GM12878 (cell line): Measurements from ENCODE around the gene NID1. TPM values are rescaled to one million over a fixed set of nuclear protein-coding genes. Genes with fewer than 3 reads are reported as not detected.

Experiments used
- ATAC-seq: fragments of 200-7000 bp; cut with Tn5 transposase; 3 replicates; pipeline ENCODE4 v1.9.1; 2020; ENCODE audit warnings: mild to moderate bottlenecking, moderate library complexity
- BruUV-seq: library from RNA; stranded (reverse); fragments of 400-500 nt; replicated peaks from 2 replicates; lab custom pipeline; 2021; lab: Mats Ljungman, UMichigan
- CTCF ChIA-PET: fragments of 300-600 bp; sonication (Branson Sonifier 250); formaldehyde crosslinking; extraction: SDS; loops from one replicate; lab custom pipeline; 2021; ENCODE audit warnings: inconsistent platforms; lab: Yijun Ruan, JAX
- POLR2A ChIA-PET: fragments of 350-600 bp; formaldehyde crosslinking; extraction: SDS; loops from one replicate; lab custom pipeline; 2021; ENCODE audit warnings: inconsistent platforms; lab: Charles Lee
- RAD21 ChIA-PET: fragments of 300-600 bp; sonication (Branson Sonifier 250); formaldehyde crosslinking; loops from one replicate; lab custom pipeline; 2023; ENCODE audit warnings: antibody characterized with exemption; ENCODE audit not compliant: unreplicated experiment; lab: Charles Lee
- SMC1A ChIA-PET: fragments of 300-600 bp; sonication (Branson Sonifier 250); formaldehyde crosslinking; loops from one replicate; lab custom pipeline; 2023; ENCODE audit not compliant: unreplicated experiment, uncharacterized antibody; lab: Charles Lee
- DNase-seq: peaks from one replicate; pipeline ENCODE4 v3.0.0-alpha.2; 2011; ENCODE audit warnings: low read depth, low spot score
- FAIRE-seq: peaks from 3 replicates; lab custom pipeline; 2011; peaks lifted over from hg19 to GRCh38; lab: Jason Lieb, UNC
- H2AFZ ChIP-seq: 2 replicates; pipeline ENCODE4 v1.6.0; 2011; ENCODE audit warnings: low read depth, low read length, control low read depth; ENCODE audit not compliant: control insufficient read depth
- H3K27ac ChIP-seq: 2 replicates; pipeline ENCODE4 v1.5.1; 2011; ENCODE audit warnings: control low read depth; ENCODE audit not compliant: control insufficient read depth, insufficient read depth
- H3K27me3 ChIP-seq, 2 experiments: replicated peaks in 1 of 2; 2 replicates each; pipeline versions ENCODE4 v1.6.0 to v1.6.1; 2011; ENCODE audit warnings: low read length in 1 of 2; ENCODE audit not compliant: control insufficient read depth in 2 of 2, insufficient read depth in 2 of 2
- H3K36me3 ChIP-seq, 2 experiments: 2 replicates each; pipeline ENCODE4 v1.5.1; 2011; ENCODE audit warnings: low read length in 1 of 2; ENCODE audit not compliant: control insufficient read depth in 2 of 2, insufficient read depth in 2 of 2
- H3K4me1 ChIP-seq: 2 replicates; pipeline ENCODE4 v1.6.1; 2011; ENCODE audit warnings: mild to moderate bottlenecking, low read length, moderate library complexity, mixed read lengths; ENCODE audit not compliant: control insufficient read depth, insufficient read depth
- H3K4me2 ChIP-seq: 2 replicates; pipeline ENCODE4 v1.6.0; 2011; ENCODE audit warnings: control low read depth; ENCODE audit not compliant: control insufficient read depth, insufficient read depth
- H3K4me3 ChIP-seq: fragments of 200-600 bp; sonication (generic); 2 replicates; pipeline ENCODE4 v1.5.1; 2016
- H3K79me2 ChIP-seq: 2 replicates; pipeline ENCODE4 v1.6.0; 2011; ENCODE audit warnings: low read length; ENCODE audit not compliant: control insufficient read depth, insufficient read depth
- H3K9ac ChIP-seq: 2 replicates; pipeline ENCODE4 v1.8.0; 2011; ENCODE audit warnings: low read length, control low read depth, mixed read lengths; ENCODE audit not compliant: control insufficient read depth, insufficient read depth
- H3K9me3 ChIP-seq: replicated peaks from 3 replicates; pipeline ENCODE4 v1.5.1; 2011; ENCODE audit warnings: mild to moderate bottlenecking, low read length; ENCODE audit not compliant: control insufficient read depth, insufficient read depth
- H4K20me1 ChIP-seq: 2 replicates; pipeline ENCODE4 v1.6.0; 2011; ENCODE audit not compliant: control insufficient read depth, insufficient read depth
- ATF3 ChIP-seq: IDR thresholded peaks from 2 replicates; pipeline ENCODE4 v1.6.1; 2011; ENCODE audit warnings: low read depth, mild to moderate bottlenecking, low read length, moderate library complexity, borderline replicate concordance; ENCODE audit errors: extremely low read depth
- BACH1 ChIP-seq: fragments of 450-650 bp; IDR thresholded peaks from 2 replicates; pipeline ENCODE4 v1.6.1; 2017; ENCODE audit warnings: mild to moderate bottlenecking, borderline replicate concordance
- CHD2 ChIP-seq: IDR thresholded peaks from 2 replicates; pipeline ENCODE4 v1.6.1; 2011; ENCODE audit warnings: low read depth, low read length, improper control_type of control experiment, borderline replicate concordance
- E2F8 ChIP-seq: fragments of 450-650 bp; IDR thresholded peaks from 2 replicates; pipeline ENCODE4 v1.6.1; 2018; ENCODE audit warnings: mild to moderate bottlenecking, low read depth, moderate library complexity; ENCODE audit not compliant: partially characterized antibody
- FOXK2 ChIP-seq: fragments of 450-650 bp; IDR thresholded peaks from 2 replicates; pipeline ENCODE4 v1.6.1; 2017; ENCODE audit warnings: mild to moderate bottlenecking, moderate library complexity
- HDAC6 ChIP-seq: fragments of 200-600 bp; sonication (generic); IDR thresholded peaks from one replicate; pipeline ENCODE4 v1.8.0; 2017; ENCODE audit warnings: antibody characterized with exemption; ENCODE audit not compliant: unreplicated experiment
- IRF4 ChIP-seq: IDR thresholded peaks from 2 replicates; pipeline ENCODE4 v1.6.1; 2011; ENCODE audit warnings: low read depth, low read length
- LARP7 ChIP-seq: fragments of 450-650 bp; IDR thresholded peaks from 2 replicates; pipeline ENCODE4 v1.6.1; 2017; ENCODE audit warnings: mild to moderate bottlenecking
- MAX ChIP-seq: IDR thresholded peaks from 2 replicates; pipeline ENCODE4 v1.6.1; 2012; ENCODE audit warnings: low read depth, low read length, improper control_type of control experiment
- MTA2 ChIP-seq: fragments of 450-650 bp; IDR thresholded peaks from 2 replicates; pipeline ENCODE4 v1.6.1; 2016; ENCODE audit warnings: low read depth, mild to moderate bottlenecking, moderate library complexity
- MTA3 ChIP-seq: IDR thresholded peaks from 2 replicates; pipeline ENCODE4 v1.6.1; 2012; ENCODE audit warnings: low read length, inconsistent platforms, borderline replicate concordance
- MYC ChIP-seq: IDR thresholded peaks from 2 replicates; pipeline ENCODE4 v1.6.1; 2011; ENCODE audit warnings: mild to moderate bottlenecking, low read length, moderate library complexity, inconsistent platforms; ENCODE audit not compliant: insufficient read depth, insufficient replicate concordance, insufficient read length, severe bottlenecking
- NBN ChIP-seq: fragments of 450-650 bp; IDR thresholded peaks from 2 replicates; pipeline ENCODE4 v1.6.1; 2016
- SIX5 ChIP-seq: IDR thresholded peaks from 2 replicates; pipeline ENCODE4 v1.6.1; 2011; ENCODE audit warnings: mild to moderate bottlenecking, low read depth, low read length, moderate library complexity; ENCODE audit not compliant: severe bottlenecking
- SPI1 ChIP-seq: IDR thresholded peaks from 2 replicates; pipeline ENCODE4 v1.6.1; 2011; ENCODE audit warnings: low read depth, mild to moderate bottlenecking, low read length, moderate library complexity, borderline replicate concordance; ENCODE audit not compliant: insufficient read depth
- SREBF2 ChIP-seq: IDR thresholded peaks from 2 replicates; pipeline ENCODE4 v1.6.1; 2012; ENCODE audit warnings: mild to moderate bottlenecking, low read length
- ZBED1 ChIP-seq: IDR thresholded peaks from 2 replicates; pipeline ENCODE4 v1.6.1; 2016; ENCODE audit warnings: borderline replicate concordance
- ZBTB4 ChIP-seq: fragments of 450-650 bp; formaldehyde crosslinking; IDR thresholded peaks from 2 replicates; pipeline ENCODE4 v1.4.0; 2022; ENCODE audit warnings: mild to moderate bottlenecking, moderate library complexity
- ZZZ3 ChIP-seq: IDR thresholded peaks from 2 replicates; pipeline ENCODE4 v1.6.1; 2011; ENCODE audit warnings: low read depth; ENCODE audit not compliant: control insufficient read depth, insufficient read length
- WGBS: methylation state at CpG from one replicate; pipeline ENCODE4 v1.1.6; 2016; ENCODE audit warnings: low lambda C conversion rate; ENCODE audit not compliant: insufficient replicate concordance, insufficient coverage; ENCODE audit errors: missing lambda C conversion rate; 5-methylcytosine and 5-hydroxymethylcytosine counted together
- in situ Hi-C: fragments of 300-500 bp; cut with MboI; formaldehyde crosslinking; loops from 9 replicates; pipeline ENCODE4 v1.14.3; 2018; ENCODE audit warnings: mixed read lengths
- intact Hi-C: fragments of 100-400 bp; cut with micrococcal nuclease; formaldehyde crosslinking; loops from one replicate; pipeline ENCODE4 v1.14.2; 2022; ENCODE audit not compliant: unreplicated experiment
- polyA plus RNA-seq, 11 experiments: library from polyadenylated mRNA; depleted of rRNA in 4 of 11; unstranded in 6 of 11; stranded (reverse) in 5 of 11; fragments of >200 nt; fragmentation: Nextera tagmentation in 4 of 11; fragmentation: Illumina TruSeq in 1 of 11; extraction: Ambion mirVana in 4 of 11; extraction: Trizol in 1 of 11; gene quantifications; 1 replicate in 1 of 11; 2 replicates in 10 of 11; pipeline versions ENCODE4 v1.2.1 to v1.2.3, GENCODE V29; 2011 to 2016; ENCODE audit warnings: inconsistent platforms in 2 of 11, missing spikeins in 2 of 11, low read depth in 1 of 11
- total RNA-seq, 4 experiments: library from RNA; depleted of rRNA in 3 of 4; stranded (reverse); fragments of >200 nt in 3 of 4; fragmentation: Illumina TruSeq in 1 of 4; extraction: Trizol in 1 of 4; gene quantifications; 2 replicates each; pipeline versions ENCODE4 v1.2.1 to v1.2.3, GENCODE V29; 2013 to 2021

Gene NID1
- total and polyA plus RNA-seq, 10 of the 15 experiments (the other 5 are each of a cell fraction or from before 2014, with no cell fraction given) = 4.2 to 25.7 (median 11.3) TPM

- Histone ChIP-seq H3K4me3 (no peak overlapping the region), H3K4me1 (no peaks in the 10 kb centered on the region), H3K9me3 (no peaks in the 10 kb centered on the region), H3K79me2 (no peaks in the 10 kb centered on the region), H3K36me3 (no peaks in the 10 kb centered on the region), H3K4me2 (no peak overlapping the region), H4K20me1 (no peaks in the 10 kb centered on the region; the same call in 1 of the 2 replicates), H3K9ac (no peak overlapping the region), H3K27me3 (no peaks in the 10 kb centered on the region), H2AFZ (no peak overlapping the region), H3K27ac (no peak overlapping the region)
- POLR2A ChIA-PET = no interaction called here
- WGBS = 78% methylated on average over 11 of the region's 11 CpGs
- RAD21 ChIA-PET = interaction anchor here (0.6 to 0.7 kb wide), 2 partner anchors 417 to 1013 kb away, joined by 3 to 5 read pairs; no protein-coding TSS in a partner anchor
- no peak for FAIRE-seq
- intact Hi-C loops = loop anchor here (1.0 to 10.0 kb wide), 6 partner anchors 102 to 1462 kb away; no protein-coding TSS in a partner anchor
- no peak for ATAC-seq
- SMC1A ChIA-PET = interaction anchor here (1.3 kb wide), 1 partner anchor 386 kb away, joined by 4 read pairs; no protein-coding TSS in a partner anchor
- in situ Hi-C loops = loop anchor here (10.0 to 25.0 kb wide), 4 partner anchors 185 to 1462 kb away; partner anchors contain the start of gene ERO1B
- no peak for DNase-seq
- no TSS peak for BruUV-seq
- CTCF ChIA-PET = interaction anchor here (0.6 to 4.7 kb wide), 6 partner anchors 9 to 388 kb away, joined by 3 to 18 read pairs (median 4); no protein-coding TSS in a partner anchor
- TF ChIP-seq SREBF2 (no peak), ZBTB4 (CRISPR knock-in tag) (no peak), CHD2 (no peak), ZZZ3 (no peak), MAX (no peak), NBN (no peak), LARP7 (no peak), ZBED1 (no peak), MTA2 (no peak), MYC (no peak), MTA3 (no peak), IRF4 (no peak), SIX5 (no peak), SPI1 (no peak), E2F8 (no peak), HDAC6 (no peak), ATF3 (no peak), FOXK2 (no peak), BACH1 (no peak)
Observed at GRCh38 chr1:236102611-236103010, 37.7 kb upstream of the NID1 start.
